NCI-H2081 (cell line): ENCODE measurements around the gene SYNGAP1.

ENCODE experiments used
- DNase-seq, 2 experiments: peaks; one replicate each; lab custom pipeline; 2025; lab: John Stamatoyannopoulos, UW

The SYNGAP1 gene

DNA sequence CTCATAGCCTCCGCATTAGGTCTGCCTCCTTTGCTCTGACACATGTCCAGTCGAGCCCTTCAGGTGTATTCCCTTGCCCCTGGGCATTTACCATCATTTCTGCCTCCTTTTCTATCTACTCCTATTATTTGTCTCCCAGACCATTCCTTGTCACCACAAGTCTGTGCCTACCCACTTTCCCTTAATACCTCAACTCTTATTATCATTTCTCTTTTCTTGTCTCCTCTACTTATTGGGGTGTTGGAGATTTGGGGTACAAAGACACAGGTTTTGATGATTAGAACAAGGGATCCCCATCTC is 1.4 kb downstream of the SYNGAP1 start:
- DNase-seq = no peak

DNA sequence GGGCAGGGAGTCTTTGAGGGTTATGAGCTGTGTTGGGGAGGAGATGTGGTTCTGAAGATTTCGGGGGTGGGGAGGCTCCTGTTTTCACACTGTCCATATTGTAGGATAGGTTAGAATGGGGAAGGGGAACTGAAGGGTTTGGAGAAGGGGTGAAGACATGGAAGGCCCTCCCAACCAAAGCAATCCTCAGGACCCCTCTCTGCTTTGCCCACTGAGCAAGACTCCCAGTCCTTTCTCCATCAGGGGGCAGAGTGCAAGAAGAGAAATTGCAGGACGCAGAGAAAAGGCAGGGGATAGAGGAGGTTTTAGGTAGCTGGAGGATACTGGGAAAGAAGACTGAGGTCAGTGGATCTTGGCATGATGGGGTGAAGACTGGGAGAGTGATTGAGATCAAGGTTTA is 3.9 kb downstream of the SYNGAP1 start:
- no peak for DNase-seq

DNA sequence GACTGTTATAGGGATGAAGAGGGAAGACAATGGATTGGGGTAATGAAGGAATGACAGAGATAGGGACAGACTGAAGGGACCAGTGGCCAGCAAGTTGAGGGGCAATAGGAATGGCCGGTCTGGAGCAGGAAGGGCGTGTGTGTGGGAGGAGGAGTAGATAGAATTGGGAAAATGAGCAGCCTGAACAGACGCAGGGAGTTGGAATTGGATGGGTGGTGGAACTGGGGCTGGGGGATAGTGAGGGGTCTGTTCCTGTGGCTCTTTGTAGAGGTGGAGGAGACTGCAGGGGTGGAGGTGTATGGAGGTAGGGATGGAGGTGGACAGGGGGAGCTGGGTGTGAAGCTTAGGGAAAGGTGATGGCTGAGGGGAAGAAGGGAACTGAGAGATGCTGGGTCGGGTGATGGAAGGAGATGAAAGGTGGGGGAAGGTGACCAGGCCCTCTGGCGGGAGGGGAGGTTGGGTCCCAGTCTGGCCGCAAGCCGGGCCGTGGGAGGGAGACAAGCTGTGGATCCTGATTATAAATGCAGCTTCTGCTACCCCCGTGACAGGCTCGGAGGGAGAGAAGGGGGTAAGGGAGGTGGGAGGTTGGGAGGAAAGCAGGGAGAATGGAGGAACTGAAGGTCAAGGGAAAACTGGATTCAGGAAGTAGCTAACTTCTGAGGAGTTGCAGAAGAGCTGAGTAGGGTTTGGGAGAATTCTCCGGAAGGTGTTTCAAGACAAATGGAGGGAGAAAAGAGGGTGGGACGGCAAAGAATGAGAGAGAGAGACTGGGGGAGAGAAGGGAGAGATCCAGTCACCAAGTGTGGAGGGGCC is 5.2 kb downstream of the SYNGAP1 start:
- DNase-seq = no peak

DNA sequence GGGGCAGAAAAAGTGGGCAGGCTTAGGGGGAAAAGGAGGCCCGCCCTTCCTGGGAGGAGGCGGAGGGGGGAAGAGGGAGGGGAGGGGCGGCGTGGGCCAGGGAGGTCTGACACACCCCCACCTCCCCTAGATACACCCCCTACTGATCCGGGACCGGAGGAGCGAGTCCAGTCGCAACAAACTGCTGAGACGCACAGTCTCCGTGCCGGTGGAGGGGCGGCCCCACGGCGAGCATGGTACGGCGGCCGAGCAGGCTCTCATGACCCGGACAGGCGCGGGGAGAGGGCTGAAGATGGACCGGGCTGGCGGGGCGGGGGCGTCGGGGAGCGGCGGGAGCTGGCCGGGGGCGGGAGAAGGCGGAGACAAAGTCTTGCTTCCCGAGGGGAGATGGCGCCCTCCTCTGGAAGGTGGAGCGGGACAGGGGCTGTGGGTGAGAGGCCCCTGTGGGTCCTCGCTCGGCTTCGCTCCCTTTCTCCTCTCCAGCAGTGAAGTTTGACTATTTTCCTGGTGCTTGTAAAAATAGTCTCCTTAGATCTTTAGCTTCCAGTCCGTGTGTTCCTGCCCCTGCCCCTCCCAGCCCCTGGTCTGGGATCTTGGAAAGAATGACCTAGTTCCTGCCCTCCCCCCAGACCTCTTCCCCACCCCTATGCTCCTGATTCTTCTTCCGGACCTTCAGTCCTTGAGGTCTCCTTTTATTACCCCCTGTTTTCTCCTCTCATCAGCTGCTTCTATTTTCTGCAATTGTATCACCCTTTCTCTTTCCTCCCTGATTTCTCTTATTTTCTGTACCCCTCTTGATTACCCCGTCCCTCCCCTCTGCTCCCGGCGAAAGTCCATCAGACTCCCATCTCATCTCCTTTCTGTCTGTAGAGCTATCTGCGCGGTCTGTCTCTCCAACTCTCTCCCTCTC is 6.1 kb downstream of the SYNGAP1 start:
- peak; percentile 61 to 73 for DNase-seq

DNA sequence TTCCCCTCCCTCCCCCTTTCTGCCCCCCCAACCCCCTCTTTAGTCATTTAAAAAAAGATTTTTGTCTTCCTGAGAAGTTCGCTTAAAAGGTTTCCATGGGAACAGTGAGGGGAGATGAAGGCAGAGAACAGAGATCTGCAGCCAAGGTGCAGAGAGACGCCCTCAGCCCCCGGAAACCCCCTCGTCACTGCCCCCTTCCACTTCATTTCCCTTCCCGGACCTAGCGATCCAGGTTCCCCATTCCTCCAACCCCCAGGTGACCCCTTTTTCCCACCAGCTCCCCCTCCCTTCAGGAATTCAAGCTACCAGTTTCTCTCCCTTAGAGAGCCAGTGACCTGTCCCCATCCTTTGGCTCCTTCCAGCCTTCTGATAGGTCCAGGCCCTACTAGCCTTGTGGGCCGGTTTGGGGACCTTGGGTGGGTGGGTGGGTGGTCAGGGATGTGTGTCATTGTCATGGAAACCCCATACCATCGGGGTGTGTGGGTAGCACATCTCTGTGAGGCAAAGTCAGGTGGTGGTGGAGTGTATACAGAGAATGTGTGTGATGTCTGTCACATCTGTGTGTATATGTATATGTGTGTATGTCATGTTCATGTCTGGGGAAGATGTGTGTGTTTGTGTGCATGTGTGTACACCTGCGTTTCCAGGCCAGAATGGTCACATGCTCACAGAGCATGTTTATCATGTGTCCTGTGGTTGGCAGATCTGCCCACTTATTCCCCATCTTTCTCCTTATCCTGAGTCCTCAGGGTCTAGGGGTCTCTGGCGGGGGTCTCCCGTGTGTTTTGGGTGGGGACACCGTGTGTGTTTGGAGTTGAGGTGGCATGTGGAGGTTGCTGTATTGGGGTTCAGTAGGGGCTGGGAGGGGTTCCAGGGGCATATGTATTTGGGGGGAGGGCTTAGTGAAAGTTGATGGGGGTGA is 7.0 kb downstream of the SYNGAP1 start:
- DNase-seq = no peak

DNA sequence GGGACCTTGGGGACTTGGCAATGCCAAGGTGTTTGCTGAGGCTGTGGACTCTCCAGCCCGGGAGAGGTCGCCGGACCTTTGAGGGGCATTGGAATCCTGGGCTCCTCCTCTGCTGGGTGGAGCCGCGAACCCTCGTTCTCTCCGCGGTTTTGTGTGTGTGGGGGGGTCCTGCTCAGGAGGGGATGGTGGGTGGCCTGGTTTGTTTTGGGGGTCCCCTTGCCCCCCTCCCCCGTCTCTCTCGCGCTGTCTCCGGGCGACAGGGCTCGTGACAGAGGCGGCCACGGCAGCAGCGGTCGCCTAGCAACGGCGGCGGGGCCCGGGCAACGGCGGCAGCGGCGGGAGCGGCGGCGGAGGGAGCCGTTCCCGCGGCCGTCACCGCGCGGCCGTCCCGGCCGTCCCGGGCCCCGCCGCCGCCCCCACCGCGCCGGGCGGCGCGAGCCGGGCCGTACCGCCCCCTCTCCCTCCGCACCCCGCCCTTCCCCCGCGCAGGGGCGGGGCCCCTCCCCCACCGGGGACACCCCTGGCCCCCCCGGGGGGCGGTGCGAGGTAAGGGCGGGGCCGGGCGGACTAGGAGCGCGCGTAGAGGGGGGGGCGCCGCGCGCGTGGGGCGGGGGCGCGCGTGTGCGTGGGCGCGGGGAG is 7.8 kb downstream of the SYNGAP1 start:
- peak in 1 of 2 experiments; percentile 27 for DNase-seq

DNA sequence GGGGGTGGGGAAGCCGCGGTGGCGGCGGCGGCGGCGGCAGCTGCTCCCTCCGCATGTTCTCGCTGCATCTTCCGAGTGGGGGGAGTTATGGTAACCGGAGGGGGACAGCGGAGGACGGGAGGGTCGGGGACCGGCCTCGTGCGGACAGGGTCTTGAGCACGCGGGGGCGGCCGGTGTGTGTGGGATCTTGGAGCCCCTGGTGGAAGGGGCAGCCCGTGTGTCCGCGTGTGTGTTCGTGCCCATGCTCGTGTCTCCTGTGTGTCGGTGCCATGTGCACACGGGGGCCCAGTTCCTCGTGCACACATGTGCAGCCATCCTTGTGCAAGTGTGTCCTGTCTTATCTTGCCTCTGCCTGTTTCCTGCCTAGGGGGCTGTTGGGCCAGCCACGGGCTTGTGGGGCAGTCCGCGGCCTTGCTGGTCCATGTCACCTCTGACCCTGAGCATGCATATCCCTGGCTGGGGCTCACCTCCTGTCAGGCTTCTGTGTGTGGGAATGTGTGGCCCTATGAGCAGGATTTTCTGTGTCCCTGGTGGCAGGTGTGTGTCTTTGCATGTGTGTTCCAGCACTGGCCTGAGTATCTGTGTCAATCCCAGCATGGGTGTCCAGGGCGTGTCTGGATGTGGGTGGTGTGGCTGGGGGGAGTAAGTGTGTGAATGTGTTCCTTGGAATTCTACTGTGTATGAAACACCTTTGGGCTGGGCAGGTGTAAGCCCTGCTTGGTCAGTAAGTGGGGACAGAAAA is 8.5 kb downstream of the SYNGAP1 start:
- peak in 1 of 2 experiments; percentile 39 for DNase-seq

DNA sequence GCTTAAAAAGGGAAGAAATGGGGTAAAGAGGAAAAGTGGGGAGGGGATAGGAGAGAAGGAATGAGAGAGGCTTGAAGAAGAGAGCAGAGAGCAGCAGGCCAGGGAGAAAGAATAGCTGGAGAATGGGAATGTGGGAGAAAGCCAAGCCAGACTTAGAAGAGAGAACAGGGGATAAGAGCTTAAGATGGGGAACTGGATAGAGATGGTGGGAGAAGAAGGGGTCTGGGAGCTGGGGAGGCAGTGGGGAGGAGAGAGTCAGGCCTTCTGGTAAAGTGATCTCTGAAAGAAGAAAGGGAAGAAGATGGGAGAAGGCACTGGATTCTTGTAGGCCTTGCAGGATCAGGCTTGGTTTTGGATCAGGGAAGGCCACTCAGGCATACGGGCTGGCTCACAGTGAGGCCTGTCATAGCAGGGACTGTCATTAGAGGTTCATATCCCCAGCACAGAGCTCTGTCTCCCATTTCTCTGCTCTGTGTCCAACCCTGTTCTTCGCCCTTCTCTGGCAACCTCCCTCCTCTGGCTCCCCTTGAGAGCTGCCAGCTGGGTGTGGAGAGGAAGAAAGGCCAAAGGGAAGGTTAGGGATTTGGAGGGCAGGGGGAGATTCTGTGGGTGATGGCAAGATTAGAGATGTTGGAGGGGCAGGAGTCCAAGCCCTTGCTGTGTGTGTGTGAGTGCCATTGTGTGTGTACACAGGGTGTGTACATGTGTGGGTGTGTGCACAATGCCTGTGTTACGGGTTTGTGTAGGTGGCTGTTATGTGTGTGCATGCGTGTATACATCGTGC is 9.3 kb downstream of the SYNGAP1 start:
- DNase-seq = no peak

DNA sequence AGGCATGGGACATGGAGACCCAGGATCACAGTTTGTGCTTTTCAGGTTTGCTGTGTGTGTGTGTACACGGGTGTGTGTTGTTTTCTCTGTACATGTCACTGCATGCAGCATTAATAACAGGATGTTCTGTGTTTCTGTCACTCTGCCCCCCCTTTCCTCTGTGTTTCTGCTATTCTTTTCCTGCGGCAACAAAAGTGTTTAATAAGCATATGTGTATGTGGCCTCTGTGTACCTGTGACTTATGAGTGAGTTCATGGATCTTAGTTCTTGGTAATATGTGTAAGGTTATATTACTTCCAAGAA is 9.8 kb downstream of the SYNGAP1 start:
- DNase-seq = no peak

DNA sequence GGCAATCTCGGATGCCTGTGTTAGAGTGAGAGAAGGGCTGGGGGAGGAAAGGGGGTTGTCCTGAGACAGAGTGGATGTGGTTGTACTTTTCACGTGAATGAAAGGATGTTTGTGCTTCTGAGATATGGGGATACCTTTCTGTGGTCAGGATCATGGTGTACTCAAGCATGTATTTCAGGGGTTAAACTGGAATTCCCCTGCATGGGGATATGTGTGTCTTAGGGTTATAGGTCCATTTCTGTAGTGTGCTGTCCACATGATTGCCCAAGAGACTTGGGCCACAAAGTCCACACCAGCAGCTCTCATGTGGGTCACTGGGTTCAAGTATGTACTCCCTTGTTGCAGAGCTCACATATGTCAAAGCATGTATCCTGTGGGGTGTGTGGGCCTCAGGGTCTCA is 10.5 kb downstream of the SYNGAP1 start:
- DNase-seq = no peak

DNA sequence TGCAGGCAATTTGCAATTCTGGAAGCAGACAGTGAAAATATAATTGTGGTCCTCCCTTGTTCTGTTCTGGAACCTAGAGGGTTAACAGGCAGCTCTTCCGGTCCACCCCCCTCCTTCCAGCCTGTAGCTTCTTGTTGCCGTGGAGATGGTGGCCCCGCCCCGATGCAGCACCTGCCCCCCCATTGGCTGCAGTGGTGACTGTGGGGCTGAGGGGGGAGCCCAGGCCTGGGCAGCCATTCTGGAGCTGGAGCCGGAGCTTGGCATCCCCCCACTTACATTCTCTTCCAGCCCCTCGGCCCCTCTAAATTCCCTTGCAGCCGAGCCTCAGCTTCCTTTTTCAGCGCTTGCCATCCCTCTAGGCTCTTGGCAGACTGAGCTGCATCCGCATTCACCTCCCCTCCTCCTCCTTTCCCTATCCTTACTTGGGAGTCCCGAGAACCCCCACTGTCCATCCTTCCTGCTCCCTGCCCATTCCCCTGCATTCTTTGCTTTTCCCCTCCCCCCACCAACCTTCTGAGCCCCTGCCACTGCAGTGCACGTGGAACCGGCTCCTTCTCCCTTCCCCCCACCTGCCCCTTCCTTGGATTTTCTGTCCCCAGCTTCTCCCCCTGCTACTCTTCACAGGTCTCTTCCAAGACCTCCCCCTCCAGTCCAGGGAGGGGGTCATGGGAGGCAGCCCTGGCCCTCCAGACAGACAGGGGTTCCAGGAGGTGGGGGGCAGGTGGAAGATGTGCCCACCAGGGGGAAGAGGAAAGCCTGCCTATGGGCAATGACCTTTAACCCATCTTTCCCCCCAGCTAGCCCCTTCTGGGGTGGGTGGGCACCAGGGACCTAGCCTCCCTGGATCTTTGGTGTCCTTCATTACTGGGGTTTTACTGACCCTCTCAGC is 11.4 kb downstream of the SYNGAP1 start:
- DNase-seq = peak; percentile 33 to 63

DNA sequence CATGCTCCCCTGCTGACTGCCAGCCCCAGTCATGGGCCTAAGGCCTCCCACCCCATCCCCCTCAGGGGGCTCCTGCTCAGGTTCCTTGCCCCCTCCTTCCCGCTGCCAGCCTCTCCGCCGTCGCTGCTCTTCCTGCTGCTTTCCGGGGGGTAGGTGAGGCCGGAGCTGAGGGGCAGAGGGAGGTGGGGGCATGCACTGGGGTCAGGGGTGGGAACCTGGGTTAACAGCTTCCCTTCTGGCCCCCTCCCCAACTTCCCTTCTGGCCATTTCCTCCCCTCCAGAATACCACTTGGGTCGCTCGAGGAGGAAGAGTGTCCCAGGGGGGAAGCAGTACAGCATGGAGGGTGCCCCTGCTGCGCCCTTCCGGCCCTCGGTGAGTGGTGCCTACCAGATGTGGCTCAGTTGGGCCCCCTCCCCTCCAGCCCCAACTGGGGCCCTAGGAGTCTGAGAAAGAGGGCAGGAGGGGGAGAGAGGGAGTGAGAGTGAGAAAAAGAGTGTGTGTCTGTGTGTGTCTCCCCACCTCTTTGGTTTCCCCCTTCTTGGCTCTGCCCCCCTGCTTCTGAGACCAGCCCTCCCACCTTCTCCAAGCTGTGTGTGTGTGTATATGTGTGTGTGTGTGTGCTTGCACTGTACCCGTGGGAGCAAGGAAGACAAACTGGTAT is 12.1 kb downstream of the SYNGAP1 start:
- DNase-seq = no peak

DNA sequence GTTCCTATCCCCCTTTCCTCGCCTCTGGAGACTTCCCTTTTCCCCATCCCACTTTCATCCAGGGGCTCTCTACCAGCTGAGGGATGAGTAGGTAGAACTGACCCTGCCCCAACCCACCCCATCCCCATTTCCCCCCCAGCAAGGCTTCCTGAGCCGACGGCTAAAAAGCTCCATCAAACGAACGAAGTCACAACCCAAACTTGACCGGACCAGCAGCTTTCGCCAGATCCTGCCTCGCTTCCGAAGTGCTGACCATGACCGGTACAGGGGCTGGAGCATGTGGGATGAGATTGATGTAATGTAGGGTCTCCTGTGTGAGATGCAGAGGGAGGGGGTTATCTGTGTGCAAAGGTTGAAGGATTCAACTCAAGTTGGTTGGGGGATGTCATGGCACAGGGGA is 12.7 kb downstream of the SYNGAP1 start:
- no peak for DNase-seq

DNA sequence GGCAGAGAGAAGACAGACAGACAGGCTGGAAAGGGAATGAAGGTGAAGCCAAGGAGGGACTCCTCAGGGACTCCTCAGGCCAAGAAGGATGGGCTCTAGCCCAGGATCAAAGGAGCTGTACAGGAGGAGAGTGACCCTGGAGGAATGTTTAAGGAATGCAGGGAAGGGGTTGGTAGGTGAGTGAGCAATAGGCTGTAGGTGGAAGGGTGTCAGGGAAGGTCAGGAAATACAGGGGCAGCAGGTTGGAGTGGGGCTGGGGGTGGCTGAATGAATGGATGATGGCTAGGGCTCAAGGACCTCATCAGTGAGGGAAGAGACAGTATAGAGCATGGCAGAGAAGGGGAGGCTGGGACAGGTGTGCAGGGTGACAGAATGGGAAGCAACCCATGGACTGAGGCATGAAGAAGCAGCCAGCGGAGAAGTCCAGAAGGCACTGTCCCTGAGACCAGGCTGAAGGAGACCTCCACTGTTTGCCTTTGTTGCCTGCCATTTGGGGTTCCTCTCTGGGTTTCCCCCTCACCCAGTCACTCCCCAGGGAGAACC is 13.2 kb downstream of the SYNGAP1 start:
- DNase-seq = no peak

DNA sequence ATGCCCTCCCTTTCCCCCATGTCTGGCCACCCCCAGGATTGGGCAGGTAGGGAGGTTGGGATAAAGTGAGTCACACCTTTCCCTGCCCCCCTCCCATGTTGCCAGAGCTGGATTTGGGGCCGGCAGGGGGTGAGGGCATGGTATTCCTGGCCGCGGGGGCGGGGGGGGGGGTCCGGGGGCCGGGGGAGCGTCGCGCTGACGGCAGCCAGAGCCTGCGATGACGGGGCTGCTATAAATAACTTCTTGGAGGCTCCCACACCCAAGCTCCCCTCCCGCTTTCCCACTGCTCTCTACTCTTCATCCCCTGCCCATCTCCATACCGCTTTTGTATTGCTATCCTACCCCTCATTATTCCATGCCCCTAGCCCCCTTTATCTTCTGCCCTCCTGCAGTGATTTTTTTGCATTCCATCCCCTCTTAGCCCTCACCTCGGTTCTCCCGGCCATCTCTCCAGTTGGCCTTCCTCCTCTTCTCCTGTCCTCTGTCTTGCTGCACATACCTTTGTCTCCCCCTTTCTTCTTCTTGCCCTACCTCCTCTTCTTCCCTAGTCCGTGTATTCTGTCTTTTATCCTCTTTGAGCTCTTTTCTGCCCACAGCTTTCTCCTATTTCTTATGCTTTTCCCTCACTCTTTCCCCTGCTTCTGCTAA is 13.8 kb downstream of the SYNGAP1 start:
- DNase-seq = no peak

DNA sequence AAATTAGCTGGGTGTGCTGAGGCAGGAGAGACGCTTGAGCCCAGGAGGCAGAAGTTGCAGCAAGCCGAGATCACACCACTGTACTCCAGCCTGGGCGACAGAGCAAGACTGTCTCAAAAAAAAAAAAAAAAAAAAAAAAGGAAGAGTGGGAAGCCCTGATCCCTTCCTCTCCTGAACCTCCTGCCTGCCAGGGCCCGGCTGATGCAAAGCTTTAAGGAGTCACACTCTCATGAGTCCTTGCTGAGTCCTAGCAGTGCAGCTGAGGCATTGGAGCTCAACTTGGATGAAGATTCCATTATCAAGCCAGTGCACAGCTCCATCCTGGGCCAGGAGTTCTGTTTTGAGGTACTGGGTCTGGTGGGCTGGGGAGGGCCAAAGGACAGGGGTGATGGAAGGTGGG is 15.1 kb downstream of the SYNGAP1 start:
- DNase-seq = no peak

DNA sequence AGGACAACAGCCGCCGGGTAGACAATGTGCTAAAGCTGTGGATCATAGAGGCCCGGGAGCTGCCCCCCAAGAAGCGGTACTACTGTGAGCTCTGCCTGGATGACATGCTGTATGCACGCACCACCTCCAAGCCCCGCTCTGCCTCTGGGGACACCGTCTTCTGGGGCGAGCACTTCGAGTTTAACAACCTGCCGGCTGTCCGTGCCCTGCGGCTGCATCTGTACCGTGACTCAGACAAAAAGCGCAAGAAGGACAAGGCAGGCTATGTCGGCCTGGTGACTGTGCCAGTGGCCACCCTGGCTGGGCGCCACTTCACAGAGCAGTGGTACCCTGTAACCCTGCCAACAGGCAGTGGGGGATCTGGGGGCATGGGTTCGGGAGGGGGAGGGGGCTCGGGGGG is 17.8 kb downstream of the SYNGAP1 start:
- no peak for DNase-seq

DNA sequence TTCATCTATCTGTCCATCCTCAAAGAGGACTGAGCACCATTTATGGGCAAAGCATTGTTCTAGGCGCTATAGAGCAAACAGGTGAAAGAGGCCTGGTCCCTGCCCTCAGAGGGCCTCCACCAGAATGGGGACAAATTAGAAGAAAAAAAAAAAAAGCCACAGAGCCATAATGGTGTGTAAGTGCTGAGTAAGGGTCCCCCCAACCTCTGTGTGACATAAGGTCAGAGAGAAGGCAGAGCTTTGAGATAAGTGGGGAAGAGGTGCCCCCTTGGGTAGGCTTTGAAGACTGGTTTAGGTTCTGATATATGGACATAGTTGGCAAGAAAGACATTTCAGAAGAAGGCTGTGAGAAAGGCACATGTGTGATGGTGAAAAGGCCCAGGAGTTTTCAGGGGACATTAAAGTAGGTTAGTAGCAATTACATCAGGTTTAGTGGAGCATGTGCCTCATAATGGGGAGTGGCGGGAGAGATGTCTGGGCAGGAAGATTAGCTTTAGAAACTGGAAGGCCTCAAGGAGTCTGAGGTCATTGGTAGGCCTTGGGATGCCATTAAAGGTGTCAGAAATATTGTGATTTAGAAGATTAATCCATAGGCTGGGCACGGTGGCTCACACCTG is 19.2 kb downstream of the SYNGAP1 start:
- DNase-seq = no peak
